ENCODE results near the gene KRT24.

DNA sequence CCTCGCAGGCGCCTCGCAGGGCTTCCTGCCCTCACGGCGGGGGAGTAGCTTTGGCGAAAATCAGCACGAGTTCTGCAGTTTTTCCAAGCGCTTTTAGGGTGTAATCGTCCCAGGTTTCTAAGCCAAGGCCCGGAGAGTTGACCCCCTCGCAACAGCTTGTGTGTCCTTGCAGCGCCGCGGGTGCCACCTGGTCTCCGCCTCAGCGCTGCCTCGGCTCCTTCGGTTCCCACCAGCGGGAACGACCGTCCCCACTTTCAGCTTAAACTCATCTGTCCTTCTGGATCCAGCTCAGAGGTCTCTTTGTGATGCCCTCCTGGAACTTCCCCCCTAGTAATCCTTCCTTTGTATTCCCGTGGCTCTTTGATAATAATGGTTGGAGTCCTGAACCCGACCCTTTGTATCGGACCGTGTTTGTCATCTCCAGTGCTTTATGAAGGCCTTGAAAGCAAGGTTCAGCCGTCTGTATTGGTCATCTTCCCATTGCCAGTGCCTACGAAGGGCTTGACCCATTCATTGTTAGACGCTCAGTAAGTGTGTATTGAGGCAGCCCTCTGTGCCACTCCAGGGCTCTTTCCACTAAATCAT, 55.1 kb downstream of the KRT24 start:
- TF ChIP-seq, protein P1, sequence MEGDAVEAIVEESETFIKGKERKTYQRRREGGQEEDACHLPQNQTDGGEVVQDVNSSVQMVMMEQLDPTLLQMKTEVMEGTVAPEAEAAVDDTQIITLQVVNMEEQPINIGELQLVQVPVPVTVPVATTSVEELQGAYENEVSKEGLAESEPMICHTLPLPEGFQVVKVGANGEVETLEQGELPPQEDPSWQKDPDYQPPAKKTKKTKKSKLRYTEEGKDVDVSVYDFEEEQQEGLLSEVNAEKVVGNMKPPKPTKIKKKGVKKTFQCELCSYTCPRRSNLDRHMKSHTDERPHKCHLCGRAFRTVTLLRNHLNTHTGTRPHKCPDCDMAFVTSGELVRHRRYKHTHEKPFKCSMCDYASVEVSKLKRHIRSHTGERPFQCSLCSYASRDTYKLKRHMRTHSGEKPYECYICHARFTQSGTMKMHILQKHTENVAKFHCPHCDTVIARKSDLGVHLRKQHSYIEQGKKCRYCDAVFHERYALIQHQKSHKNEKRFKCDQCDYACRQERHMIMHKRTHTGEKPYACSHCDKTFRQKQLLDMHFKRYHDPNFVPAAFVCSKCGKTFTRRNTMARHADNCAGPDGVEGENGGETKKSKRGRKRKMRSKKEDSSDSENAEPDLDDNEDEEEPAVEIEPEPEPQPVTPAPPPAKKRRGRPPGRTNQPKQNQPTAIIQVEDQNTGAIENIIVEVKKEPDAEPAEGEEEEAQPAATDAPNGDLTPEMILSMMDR (IDR thresholded peaks at IDR 0.05), result no peak
- TF ChIP-seq POLR2A (IDR thresholded peaks at IDR 0.05), result no peak
